ENCODE results near the gene ATP8B4.
A peak's percentile ranks its signal among the peaks of the same experiment; 100 is the strongest.

The ATP8B4 gene

DNA sequence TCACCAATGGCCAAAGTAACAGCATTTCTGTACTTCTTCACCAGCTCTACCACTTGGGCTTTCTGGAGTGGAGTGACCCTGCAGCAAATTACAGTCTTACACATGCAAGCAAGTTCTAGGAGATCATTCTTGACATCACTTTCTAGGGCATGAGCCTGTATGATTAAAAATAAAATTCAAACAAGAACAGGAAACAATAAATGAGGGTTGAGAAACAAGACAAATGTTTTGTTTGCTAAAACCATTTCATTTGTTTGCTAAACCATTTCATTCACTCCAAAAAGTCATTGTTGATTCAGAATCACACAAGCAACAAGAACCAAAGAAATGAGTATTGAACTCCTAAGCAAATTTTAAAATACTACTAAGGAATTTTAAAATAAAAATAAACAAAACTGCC, 220.9 kb downstream of the ATP8B4 start:
- DNase-seq (ENCODE audit: low spot score): no peak

DNA sequence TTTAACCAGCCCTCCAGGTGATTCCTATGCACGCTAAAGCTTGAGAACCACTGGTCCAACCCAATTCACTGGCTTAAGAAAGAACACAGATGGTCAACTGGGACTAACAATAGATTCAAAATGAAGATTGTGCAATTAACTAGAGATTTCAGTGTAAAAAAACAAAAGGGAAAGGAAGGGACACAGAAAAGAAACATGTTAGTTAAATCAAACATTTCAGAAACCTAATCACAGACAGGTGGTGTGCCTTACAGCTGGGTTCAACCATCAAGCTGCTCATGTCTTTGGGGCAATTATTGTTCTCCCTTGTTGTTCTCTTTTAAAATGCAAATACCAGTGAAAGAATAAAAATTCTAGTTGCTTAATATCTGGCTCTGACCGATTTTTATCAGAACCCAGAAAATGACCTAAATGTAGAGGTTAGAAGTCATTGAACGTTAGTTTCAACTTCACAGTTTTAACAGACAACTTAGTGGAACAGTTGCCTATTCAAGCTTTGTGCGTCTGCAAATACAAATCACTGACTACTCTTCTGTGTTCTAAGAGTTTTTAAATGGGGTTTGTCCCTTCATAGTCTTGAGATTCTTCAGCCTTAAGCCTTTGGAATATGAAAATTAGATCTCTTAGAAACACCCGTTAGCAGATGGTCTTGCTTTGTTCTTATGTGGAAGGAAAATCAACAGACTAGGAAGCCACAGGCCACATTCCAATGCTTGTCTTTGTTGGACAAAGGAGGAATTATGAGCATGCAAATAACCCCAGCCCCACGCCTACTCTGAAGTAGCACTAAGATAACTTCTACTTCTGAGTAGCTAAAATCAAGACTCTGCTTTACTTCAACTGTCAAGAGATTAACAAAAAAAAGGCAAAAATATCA, 223.4 kb downstream of the ATP8B4 start:
- DNase-seq (ENCODE audit: low spot score): peak; percentile 48

DNA sequence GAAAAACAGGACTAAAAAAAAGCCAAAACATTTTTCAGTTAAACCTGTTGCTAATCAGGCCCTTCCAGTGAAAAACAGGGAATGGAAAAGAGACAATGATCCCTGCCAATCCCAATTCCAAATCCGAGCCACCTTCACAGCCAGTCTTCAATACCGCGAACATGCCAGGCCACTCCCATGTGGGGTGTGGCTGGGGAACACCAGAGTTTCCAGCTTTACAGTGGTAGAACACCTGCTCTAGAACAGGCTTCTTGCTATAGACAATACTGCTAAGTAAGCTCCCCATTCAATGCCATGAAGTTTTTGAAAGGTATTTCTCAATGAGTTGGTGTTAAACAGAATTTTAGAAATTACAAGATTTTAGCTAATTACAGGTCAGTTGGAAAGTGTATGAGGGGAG, 228.3 kb downstream of the ATP8B4 start:
- no peak for DNase-seq (ENCODE audit: low spot score)

DNA sequence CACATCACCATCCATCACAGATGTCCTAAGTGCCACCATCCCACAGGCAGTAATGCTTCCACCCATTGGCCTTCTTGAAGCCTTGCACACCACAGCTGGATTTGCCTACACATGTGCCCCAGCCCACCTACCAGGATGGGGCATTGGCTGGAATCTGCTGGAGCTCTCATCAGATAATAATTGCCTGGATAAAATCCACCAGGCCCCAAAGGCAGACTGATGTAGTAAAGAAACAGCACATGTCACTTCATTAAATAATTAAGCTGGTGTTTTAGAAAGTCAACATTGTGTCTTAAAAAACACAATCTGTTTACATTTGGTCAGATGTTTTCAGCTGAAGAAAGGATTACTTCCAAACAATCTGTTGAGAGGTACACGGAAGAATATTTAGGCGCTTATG, 229.5 kb downstream of the ATP8B4 start:
- no peak for DNase-seq (ENCODE audit: low spot score)

DNA sequence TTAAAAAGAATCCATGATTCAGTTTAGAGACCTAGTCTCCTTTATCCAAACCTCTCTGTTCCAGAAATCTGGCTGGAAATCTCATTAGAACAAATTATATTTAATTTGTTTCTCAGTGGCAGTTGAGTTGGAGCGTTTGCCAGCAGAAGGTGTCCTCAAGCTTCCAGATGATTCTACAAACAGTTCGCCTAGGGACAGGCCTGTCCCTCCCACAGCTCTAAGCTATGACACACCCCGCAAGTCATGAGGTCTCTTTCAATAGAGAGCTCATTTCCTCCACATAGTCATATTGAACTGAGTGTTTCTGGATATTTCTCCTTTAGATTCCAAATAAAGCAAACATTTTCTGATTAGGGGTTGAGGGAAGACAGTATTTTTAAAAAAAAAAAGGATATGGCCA, 230.3 kb downstream of the ATP8B4 start:
- peak; percentile 27 for DNase-seq (ENCODE audit: low spot score)

DNA sequence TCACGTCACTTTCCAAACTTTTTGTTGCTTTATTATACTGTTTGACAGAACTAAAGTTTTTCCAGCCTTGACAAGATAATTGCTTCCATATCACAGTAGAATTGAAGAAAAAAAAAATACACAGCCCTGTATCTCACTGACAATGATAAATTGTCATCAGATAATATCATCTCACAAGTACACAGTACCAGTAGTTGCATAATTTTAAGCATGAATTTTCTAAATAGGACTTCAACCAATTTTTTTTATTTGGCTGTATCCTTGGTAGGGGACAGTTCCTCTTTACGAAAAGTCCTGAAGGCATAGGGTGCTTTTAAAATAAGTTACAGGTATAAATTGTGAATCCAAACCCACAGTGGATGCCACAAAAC, 230.7 kb downstream of the ATP8B4 start:
- no peak for DNase-seq (ENCODE audit: low spot score)

DNA sequence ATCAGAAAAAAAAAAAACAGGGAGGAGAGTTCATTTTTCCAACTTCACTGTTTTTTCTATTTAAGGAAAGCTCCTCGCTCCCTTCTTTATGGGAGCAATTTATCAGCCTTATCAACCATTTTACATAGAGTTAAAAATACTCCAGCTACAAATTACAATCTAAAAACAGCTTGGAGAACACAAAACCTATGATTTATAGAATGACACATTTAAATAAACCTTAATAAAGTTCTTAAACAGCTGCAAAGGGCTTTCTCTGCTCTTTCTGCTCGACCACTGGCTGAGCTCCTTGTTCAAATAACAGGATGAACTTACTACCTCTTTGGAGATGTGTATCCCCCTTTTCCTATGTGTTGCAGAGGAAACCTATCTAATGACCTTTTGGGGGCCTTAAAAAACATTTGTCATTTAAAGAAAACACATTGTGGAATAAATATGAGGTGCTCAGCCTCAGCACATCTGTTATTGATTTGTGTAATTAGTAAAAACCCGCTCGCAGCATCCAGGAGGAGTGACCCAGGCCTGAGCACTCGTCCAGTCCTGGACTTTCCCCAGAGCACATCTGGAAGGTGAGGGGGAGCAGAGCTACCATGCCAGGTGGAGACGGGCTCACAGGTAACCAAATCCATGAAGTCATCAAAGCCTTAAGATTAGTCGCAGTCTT, 231.2 kb downstream of the ATP8B4 start:
- DNase-seq (ENCODE audit: low spot score): no peak

DNA sequence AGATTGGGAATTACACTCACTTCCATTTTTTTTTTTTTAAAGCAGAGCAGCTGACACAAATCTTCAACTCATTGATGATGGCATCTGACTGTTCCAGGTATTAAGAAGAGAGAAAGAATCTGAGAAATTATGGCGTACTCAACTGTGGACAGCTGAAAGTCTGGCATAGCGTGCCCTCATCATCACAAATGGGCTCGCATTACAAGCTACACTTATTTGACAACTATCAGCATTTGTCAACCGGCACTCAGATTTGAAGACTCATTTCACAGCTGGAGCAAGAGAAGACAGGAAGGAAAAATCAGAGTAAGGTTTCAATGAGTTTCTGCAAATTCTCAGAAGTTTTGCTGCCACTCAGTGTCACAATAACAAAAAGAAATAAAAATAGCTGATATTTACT, 235.9 kb downstream of the ATP8B4 start:
- DNase-seq (ENCODE audit: low spot score): no peak

DNA sequence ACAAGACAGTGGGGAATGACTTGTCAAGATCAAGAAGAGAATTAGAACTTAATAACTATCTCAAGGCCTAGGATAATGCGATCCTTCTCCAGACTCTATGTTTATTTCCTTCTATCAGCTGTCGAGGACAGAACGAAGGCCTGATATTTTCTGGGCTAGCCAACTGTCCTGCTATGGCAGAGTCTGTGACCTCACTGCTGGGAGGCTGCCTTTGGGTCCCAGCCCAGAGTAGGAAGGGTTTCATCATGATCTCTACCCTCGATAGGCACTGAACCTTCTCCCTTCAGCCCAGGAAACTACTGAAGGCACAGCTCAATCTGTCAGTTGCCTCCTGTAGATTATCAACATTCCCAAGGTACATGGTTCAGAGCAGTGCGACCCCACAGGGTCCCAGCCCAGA, 237.2 kb downstream of the ATP8B4 start:
- no peak for DNase-seq (ENCODE audit: low spot score)

DNA sequence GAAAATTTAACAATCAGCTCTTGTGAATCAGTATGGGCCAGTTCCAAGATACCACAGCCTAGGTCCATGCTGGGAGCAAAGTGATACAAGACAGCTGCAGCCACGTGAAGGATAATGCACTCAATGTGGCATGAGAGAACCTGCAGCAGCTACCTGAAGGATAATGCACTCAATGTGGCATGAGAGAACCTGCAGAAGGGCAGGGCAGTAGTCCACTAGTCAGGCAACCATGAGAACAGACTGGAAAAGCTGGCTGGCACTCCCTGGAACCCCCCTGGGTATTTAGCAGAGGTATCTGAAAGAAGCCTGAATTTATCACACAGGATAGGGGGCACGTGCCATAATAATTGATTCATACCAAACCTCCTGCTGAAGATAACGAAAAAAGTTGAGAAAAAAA, 237.6 kb downstream of the ATP8B4 start:
- DNase-seq (ENCODE audit: low spot score): no peak

DNA sequence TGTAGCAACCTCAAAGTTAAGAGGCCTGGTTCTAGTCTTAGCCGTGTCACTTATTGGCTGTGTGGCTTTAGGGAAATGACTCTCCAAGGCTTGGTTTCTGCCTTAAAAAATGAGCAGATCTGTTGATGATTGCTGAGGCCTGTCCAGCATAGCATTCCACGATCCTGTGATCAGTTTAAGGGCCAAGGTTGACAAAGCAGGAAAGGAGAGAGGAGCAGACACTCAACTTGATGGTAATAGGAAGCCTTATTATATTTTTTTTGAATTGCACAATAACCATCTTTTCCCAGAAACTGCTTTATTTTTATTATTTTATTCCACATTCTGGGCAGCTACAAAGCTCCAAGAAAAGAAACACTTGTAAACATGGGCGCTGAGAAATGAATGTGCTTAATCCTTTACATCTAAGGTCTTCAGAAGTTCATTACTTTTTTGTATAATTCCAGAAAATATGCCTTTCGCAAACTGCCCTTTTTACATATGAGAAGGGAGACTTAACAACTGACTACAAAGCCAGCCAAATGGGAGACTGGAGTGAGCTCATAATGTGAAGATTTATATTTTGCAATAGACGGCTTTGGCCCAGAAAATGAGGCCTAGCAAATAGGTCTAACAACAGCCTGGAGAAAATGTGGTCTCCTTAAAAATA, 241.0 kb downstream of the ATP8B4 start:
- peak; percentile 70 for DNase-seq (ENCODE audit: low spot score)

DNA sequence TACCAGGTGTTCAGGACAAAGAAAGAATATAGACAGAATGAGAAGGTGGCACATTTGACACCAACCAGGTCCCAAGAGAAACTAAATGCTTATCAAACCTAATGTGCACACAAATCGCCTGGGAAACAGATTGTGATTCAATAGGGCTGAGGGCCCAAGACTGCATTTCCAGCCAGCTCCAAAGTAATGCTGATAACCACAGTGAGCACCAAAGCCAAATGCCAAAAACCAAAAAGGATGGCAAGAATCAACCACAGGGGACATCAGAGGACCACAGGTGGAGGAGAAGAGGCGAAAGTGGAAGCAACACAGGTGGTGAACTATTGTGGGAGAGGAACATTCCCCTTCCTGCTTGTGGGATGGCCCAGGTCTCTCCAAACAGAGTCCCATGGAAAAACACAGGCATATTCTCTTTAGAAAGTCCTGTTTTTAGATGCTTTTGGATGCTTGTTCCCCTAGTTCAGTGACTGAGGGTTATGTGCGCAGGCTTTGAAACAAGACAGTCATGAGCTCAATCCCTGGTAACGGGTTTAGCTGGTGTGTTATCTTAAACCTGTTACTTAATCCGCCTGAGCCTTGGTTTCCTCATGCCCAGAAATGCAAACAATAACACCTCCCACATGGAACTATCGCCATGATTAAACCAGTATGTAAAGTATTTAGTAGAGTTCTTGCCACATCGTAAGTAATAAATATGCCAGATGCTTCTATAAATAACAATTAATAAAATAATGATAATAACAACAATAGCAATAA, 241.7 kb downstream of the ATP8B4 start:
- DNase-seq (ENCODE audit: low spot score): peak; percentile 19

DNA sequence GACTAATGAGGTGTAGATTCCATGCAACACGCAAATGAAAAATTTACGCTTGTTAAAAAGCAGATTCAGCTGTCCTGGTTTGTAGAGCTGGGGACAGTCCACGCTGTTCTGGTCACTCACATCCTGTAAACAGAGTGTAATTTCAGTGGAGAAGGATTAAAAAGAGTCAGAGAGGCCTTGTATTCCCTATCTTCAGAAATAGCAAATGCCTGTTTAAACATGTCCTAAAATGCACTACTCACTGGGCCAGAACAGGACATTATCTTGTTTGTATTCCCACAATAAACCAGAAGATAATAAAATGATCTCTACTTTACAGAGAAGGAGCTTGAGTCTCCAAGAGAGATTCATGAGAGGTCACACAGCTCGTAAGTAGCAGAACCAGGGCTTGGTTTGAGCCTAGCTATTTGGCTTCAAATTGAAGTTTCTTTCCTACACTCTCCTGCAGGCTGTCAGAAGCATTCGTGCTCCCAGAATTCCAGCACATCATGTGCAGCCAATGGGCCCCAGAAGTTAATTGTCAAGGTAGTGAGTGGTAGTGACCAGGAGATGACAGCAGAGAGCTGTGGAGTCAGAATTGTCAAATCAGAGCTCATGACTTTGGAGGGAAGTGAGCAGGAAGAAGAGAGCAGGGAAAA, 242.5 kb downstream of the ATP8B4 start:
- no peak for DNase-seq (ENCODE audit: low spot score)

DNA sequence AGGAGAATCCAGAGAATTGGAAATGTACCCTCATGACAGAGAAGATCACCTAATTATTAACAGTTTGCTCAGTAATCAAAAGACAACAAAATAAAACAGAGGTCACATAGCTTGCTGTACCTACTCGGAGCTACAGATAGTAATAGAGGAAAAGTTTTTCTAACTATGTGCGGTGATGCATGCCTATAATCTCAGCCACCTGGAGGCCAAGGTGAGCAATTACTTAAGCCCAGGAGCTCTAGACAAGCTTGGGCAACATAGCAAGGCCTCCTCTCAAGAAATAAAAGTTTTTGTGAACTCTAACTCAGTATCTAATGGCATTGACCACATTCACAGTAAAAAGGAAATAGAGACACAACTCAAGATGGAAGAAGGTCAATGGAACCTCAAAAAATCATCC, 243.6 kb downstream of the ATP8B4 start:
- no peak for DNase-seq (ENCODE audit: low spot score)

DNA sequence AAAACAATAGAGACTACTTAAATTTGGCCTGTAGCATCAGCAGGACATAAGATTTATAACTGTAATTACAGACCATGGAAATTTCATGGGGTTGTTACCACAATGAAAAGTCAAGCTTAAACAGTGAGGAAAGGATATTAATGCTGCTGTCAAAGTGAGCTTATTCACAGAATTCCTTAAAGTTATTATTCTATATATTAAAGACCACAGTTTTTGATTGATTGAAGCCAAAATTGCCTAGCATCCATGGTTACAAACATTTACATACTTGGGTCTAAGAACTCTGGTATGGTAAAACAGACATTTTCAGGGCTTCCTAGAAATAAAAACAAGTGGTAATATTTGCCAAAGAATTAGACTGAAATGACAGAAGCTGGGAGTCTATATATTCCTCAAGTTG, 248.6 kb downstream of the ATP8B4 start:
- DNase-seq (ENCODE audit: low spot score): no peak

DNA sequence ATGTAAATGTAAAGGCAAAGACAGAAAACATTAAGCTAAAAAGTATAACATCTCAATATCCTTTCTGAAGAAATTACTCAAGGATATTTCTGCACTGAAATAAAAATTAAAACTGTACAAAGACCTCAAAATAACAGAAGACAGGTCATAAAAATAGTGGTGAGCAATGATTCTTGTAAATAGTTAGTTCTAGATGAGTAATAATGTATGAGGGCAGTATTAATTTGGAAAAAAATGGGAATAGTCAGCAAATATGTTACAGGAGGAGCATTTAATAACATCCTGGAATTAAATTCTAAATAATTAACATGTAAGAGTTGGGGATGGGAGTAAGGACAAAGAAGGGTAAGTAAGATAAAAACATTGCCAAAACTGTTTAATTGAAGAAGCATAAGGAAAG, 250.7 kb downstream of the ATP8B4 start:
- no peak for DNase-seq (ENCODE audit: low spot score)

DNA sequence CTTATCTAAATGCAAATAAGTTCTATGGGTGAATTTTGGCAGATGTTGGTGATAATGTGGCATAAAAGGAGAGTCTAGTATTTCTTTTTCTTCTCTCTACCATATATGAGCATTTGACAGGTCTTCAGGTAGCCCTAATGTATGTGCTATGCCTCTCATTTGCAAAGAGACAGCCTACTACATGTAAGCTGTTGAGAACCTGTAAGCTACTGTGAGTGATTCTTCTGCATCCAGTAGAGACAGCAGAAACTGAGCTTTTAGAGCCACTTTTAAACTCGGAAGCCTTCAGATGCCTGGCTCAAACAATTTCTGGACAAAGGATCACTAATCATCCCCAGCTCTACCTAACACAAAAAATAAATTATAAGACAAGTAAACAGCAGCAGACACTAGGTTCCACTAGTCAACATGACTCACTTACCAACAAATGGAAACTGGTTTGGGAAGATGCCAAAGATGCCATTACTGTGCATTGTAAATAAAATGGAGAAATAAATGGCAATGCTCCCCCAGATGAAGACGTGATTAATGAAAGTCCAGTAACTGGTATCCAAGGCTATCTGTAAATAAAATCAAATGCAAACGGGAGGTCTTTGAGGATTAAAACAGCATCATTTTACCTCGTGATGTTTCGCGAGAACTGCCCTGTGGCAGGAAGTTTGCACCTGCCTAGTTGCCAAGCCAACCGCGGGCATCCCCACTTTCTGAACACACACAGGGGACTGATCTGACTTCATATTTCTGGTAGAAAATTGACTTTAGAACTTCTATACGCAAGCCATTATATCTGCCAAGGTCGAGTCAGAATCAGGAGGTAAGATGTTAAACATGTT, 252.9 kb downstream of the ATP8B4 start:
- no peak for DNase-seq (ENCODE audit: low spot score)

DNA sequence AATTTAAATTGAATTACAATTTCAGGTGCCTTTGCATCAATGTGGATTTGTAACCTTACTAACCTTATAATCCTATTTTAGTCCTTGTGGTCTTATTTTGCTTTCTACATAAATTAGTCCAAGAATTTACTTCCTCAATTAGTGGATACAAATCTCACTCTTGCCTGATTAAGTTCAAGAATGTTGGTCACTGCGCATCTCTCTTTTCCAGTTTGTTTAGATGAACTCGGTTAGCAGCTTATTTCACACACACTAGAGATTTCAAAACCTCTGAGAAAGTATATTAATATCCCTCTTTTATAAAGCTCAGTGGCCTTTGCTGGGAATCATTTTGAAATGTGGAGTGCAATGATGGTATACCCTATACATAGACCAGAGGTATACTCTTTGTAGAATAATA, 254.8 kb downstream of the ATP8B4 start:
- DNase-seq (ENCODE audit: low spot score): no peak

DNA sequence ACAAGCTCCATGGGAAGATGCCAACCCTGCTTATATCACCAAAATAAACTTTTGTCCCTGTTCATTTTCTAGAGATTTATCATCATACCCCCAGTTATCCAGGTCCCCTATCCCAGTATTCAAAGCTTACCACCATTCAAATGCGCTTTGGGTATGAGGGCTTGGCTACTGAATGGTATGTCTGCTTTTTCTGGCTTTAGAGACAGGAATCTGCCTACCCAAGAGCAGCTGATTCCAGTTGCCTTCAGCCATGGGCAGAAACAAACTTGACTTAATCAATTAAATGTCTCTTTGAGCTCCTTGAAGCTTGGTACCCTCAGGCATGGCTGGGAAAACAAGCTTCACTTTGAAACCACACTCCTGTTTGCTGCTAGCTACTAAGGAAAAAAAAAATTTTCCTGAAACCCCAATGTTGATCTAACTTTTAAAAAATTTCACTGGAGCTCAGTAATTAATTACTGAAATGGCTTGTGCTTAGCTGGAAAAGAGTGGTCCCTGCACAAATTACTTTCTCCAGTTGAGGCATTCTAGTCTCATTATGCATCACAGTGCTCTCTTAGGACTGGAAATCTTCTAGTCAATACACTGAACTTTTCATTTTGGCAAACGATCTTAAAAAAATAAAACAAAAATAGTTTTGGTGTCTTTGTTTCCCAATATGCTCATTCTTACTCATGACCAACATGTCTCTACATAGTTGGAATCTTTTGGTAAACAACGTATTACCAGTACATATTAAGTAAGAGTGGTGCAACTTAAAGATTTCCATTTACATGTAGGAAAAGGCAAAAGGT, 255.4 kb downstream of the ATP8B4 start:
- peak; percentile 70 for DNase-seq (ENCODE audit: low spot score)

DNA sequence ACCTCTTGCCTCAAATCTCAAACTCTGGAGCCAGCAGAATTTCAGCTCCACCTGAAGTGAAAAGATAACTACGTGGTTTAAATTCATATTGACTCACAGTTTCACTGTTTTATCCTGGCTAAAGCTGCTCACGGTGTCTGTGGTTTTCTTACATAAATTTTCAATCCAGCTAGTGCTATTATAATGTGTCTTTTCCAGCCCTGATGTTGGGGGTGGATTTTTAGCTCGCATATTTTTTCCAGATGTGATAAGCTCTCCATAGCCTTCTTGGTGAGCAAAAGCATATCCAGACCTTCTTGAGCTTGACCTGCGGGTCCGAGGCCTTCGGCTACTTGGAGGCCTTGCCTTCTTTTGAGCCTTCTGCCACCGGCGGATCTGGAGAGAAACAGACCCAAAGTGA, 258.9 kb downstream of the ATP8B4 start:
- peak; percentile 52 for DNase-seq (ENCODE audit: low spot score)

All from AG20443 (cell line).